ENCODE data around the gene EIF2B2. TPM values are rescaled to one million over a fixed set of nuclear protein-coding genes. Genes with fewer than 3 reads are reported as not detected.
A peak's percentile ranks its signal among the peaks of the same experiment; 100 is the strongest.

The EIF2B2 gene
- total RNA-seq, 1 donor from 2014 or later, result 36.1 TPM

DNA sequence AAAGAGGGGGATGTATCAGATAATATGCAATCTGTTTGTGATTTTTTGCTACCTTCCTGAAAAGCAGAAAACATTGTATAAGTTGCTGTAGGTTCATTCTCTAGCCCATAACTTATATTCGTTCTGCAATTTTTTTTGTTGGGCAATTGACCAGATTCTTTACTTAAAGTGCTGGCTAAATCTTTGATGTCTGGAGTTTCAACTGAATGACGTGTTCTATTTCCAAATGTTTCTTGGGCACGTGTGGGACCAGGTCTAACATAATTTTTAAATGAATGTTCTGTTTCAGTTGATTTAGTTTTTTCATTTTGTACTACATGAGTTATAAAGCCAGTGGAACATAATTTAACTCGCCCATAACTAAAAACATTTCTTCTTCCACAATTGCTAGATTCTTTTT is 44.8 kb downstream of the EIF2B2 start:
- Mint-ChIP-seq H3K36me3 (ENCODE audit: insufficient read depth) (peaks cover 12% of the 10 kb centered on the region), H3K4me1 (ENCODE audit: low read depth) (peaks cover 3% of the 10 kb centered on the region), H3K9me3 (ENCODE audit: low read depth) (no peaks in the 10 kb centered on the region), H3K4me3 (ENCODE audit: low read depth) (no peak overlapping the region), H3K27ac (no peak overlapping the region), H3K27me3 (no peaks in the 10 kb centered on the region)
- no peak for DNase-seq (ENCODE audit: low spot score, unreplicated experiment)
- TF ChIP-seq, protein P1, sequence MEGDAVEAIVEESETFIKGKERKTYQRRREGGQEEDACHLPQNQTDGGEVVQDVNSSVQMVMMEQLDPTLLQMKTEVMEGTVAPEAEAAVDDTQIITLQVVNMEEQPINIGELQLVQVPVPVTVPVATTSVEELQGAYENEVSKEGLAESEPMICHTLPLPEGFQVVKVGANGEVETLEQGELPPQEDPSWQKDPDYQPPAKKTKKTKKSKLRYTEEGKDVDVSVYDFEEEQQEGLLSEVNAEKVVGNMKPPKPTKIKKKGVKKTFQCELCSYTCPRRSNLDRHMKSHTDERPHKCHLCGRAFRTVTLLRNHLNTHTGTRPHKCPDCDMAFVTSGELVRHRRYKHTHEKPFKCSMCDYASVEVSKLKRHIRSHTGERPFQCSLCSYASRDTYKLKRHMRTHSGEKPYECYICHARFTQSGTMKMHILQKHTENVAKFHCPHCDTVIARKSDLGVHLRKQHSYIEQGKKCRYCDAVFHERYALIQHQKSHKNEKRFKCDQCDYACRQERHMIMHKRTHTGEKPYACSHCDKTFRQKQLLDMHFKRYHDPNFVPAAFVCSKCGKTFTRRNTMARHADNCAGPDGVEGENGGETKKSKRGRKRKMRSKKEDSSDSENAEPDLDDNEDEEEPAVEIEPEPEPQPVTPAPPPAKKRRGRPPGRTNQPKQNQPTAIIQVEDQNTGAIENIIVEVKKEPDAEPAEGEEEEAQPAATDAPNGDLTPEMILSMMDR (IDR thresholded peaks at IDR 0.05; ENCODE audit: unreplicated experiment), result no peak

DNA sequence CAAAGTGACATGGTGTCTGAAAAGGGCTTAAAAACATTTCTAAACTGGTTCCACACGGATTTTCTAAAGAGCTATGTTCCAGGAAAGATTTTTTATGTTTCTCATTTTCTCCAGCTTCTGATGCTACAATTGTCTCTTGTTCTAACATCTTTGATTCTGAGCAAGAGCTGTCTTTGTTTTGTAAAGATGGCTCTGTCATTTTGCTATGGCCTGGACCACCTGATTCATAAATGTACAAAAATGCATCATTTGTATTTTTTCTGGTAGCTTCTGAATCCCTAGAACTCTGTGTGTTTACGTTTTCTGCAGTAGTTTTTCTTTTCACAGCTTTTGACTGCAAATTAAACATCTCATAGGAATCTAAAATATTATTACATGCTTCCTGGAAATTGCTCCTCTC is 45.4 kb downstream of the EIF2B2 start:
- H3K27ac Mint-ChIP-seq, result no peak overlapping the region
- H3K9me3 Mint-ChIP-seq (ENCODE audit: low read depth), result no peaks in the 10 kb centered on the region
- DNase-seq (ENCODE audit: low spot score, unreplicated experiment), result no peak
- H3K4me3 Mint-ChIP-seq (ENCODE audit: low read depth), result no peak overlapping the region
- peaks cover 12% of the 10 kb centered on the region for H3K36me3 Mint-ChIP-seq (ENCODE audit: insufficient read depth)
- H3K4me1 Mint-ChIP-seq (ENCODE audit: low read depth), result peaks cover 3% of the 10 kb centered on the region
- H3K27me3 Mint-ChIP-seq, result no peaks in the 10 kb centered on the region
- TF ChIP-seq, protein P1 (IDR thresholded peaks at IDR 0.05; ENCODE audit: unreplicated experiment), result no peak

DNA sequence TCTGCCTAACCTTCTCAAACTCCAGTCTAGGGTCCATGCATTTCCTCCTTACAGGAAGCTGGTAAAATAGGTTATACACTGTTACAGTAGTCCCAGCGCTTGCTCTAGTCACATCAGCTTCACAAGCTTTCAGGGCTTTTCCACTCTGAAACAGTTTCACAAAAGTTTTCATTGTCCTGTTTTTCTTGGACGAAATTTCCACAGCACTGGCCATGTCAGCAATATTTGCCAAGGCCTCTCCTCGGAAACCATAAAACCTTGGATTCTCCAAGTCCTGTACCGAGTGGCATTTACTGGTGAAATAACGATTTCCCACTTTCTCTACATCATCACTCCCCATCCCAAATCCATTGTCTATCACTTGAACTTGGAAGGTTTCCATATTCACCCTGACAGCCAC is 46.4 kb downstream of the EIF2B2 start:
- Mint-ChIP-seq H3K4me3 (ENCODE audit: low read depth) (no peak overlapping the region), H3K9me3 (ENCODE audit: low read depth) (no peaks in the 10 kb centered on the region), H3K36me3 (ENCODE audit: insufficient read depth) (peaks cover 12% of the 10 kb centered on the region), H3K27ac (no peak overlapping the region), H3K4me1 (ENCODE audit: low read depth) (peaks cover 3% of the 10 kb centered on the region), H3K27me3 (no peaks in the 10 kb centered on the region)
- DNase-seq (ENCODE audit: low spot score, unreplicated experiment), result no peak
- TF ChIP-seq, protein P1 (IDR thresholded peaks at IDR 0.05; ENCODE audit: unreplicated experiment), result no peak

GRCh38 chr14:75049731-75050201 is 47.0 kb downstream of the EIF2B2 start:
- peak overlapping the region; percentile 86 for H3K4me3 Mint-ChIP-seq (ENCODE audit: low read depth)
- peak overlapping the region; percentile 24 for H3K27ac Mint-ChIP-seq
- no peak for DNase-seq (ENCODE audit: low spot score, unreplicated experiment)
- no peaks in the 10 kb centered on the region for H3K9me3 Mint-ChIP-seq (ENCODE audit: low read depth)
- TF ChIP-seq, protein P1 (IDR thresholded peaks at IDR 0.05; ENCODE audit: unreplicated experiment), result no peak
- H3K27me3 Mint-ChIP-seq, result no peaks in the 10 kb centered on the region
- peaks cover 12% of the 10 kb centered on the region for H3K36me3 Mint-ChIP-seq (ENCODE audit: insufficient read depth)
- H3K4me1 Mint-ChIP-seq (ENCODE audit: low read depth), result peaks cover 3% of the 10 kb centered on the region

- peak; percentile 78 for DNase-seq (ENCODE audit: low spot score, unreplicated experiment)
- Mint-ChIP-seq H3K27ac (peak within 1 kb of the TSS; percentile 99), H3K4me1 (ENCODE audit: low read depth) (peaks cover 3% of the 10 kb centered on the region), H3K4me3 (ENCODE audit: low read depth) (peak within 1 kb of the TSS; percentile 86), H3K9me3 (ENCODE audit: low read depth) (no peaks in the 10 kb centered on the region), H3K36me3 (ENCODE audit: insufficient read depth) (peaks cover 11% of the 10 kb centered on the region), H3K27me3 (no peaks in the 10 kb centered on the region)
- TF ChIP-seq, protein P1 (IDR thresholded peaks at IDR 0.05; ENCODE audit: unreplicated experiment), result no peak
Measured at GRCh38 chr14:75050852-75051555, 48.3 kb downstream of the EIF2B2 start, which contains the start of gene MLH3. MLH3 (minus strand) TSS chr14:75051467; CDS start chr14:75049655, 1,812 bp downstream.
